Loucy (cell line): ENCODE results near the gene CTNNBL1.

Experiments used
- H2AFZ ChIP-seq: fragments of 200-600 bp; sonication (generic); 2 replicates; pipeline ENCODE4 v1.6.0; 2016; ENCODE audit warnings: antibody characterized with exemption, mild to moderate bottlenecking, low read length, moderate library complexity
- H3F3A ChIP-seq: fragments of 200-600 bp; 2 replicates; pipeline ENCODE4 v1.6.0; 2016; ENCODE audit warnings: antibody characterized with exemption, low read depth, mild to moderate bottlenecking
- H3K27me3 ChIP-seq: fragments of 200-600 bp; sonication (generic); 2 replicates; pipeline ENCODE4 v1.6.1; 2014; ENCODE audit warnings: low read length, mild to moderate bottlenecking; ENCODE audit not compliant: insufficient read depth, poor library complexity, severe bottlenecking
- H3K36me3 ChIP-seq: fragments of 200-600 bp; sonication (generic); 2 replicates; pipeline ENCODE4 v1.6.1; 2016; ENCODE audit warnings: low read length; ENCODE audit not compliant: insufficient read depth
- H3K4me1 ChIP-seq: fragments of 200-600 bp; sonication (generic); 2 replicates; pipeline ENCODE4 v1.5.1; 2014; ENCODE audit warnings: low read length, mild to moderate bottlenecking; ENCODE audit not compliant: insufficient read depth, poor library complexity, severe bottlenecking
- H3K4me2 ChIP-seq: fragments of 200-600 bp; sonication (generic); 2 replicates; pipeline ENCODE4 v1.6.0; 2014; ENCODE audit warnings: antibody characterized with exemption, low read length, low read depth, mild to moderate bottlenecking; ENCODE audit not compliant: poor library complexity, severe bottlenecking
- H3K4me3 ChIP-seq: fragments of 200-600 bp; sonication (generic); 2 replicates; pipeline ENCODE4 v1.5.1; 2014; ENCODE audit warnings: low read length, mild to moderate bottlenecking, mixed read lengths; ENCODE audit not compliant: poor library complexity, severe bottlenecking
- H3K79me2 ChIP-seq: fragments of 200-600 bp; sonication (generic); 2 replicates; pipeline ENCODE4 v1.6.1; 2014; ENCODE audit warnings: low read length; ENCODE audit not compliant: insufficient read depth
- H3K9ac ChIP-seq: fragments of 200-600 bp; sonication (generic); 2 replicates; pipeline ENCODE4 v1.6.0; 2014; ENCODE audit warnings: mild to moderate bottlenecking, low read depth, low read length, moderate library complexity; ENCODE audit not compliant: poor library complexity, severe bottlenecking
- H3K9me2 ChIP-seq: fragments of 200-600 bp; sonication (generic); replicated peaks from 2 replicates; pipeline ENCODE4 v1.6.1; 2016; ENCODE audit warnings: low read depth, low read length, mixed read lengths
- H3K9me3 ChIP-seq: fragments of 200-600 bp; sonication (generic); 2 replicates; pipeline ENCODE4 v1.6.1; 2014; ENCODE audit warnings: mild to moderate bottlenecking, antibody characterized with exemption, low read length, low read depth; ENCODE audit not compliant: insufficient read depth
- H4K20me1 ChIP-seq: fragments of 200-600 bp; sonication (generic); 2 replicates; pipeline ENCODE4 v1.6.0; 2014; ENCODE audit warnings: antibody characterized with exemption, low read length, mild to moderate bottlenecking; ENCODE audit not compliant: insufficient read depth, poor library complexity, severe bottlenecking
- EZH2phosphoT487 ChIP-seq: fragments of 200-600 bp; IDR thresholded peaks from 2 replicates; pipeline ENCODE4 v1.6.1; 2018; ENCODE audit warnings: antibody characterized with exemption, mild to moderate bottlenecking, moderate library complexity, borderline replicate concordance
- TF ChIP-seq, protein P1 (sequence below): fragments of 200-600 bp; sonication (generic); conservative IDR thresholded peaks from 2 replicates; pipeline ENCODE4 v1.5.1; 2014; ENCODE audit warnings: mild to moderate bottlenecking, antibody characterized with exemption, low read length

CTNNBL1 gene

DNA sequence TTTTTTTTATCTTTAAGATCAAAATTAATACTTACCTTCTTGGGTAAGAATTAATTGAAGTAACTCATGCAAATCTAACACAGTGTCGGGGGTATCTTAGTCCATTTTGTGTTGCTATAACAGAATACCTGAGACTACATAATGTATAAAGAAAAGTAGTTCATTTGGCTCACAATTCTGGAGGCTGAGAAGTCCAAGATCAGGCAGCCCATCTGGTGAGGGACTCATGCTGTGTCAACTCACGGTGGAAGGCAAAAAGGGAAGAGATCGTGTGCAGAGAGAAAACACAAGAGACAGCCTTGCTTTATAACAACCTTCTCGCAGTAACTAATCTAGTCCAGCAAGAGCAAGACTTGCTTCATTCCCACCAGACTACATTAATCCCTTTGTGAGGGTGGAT is 116.2 kb downstream of the CTNNBL1 start:
- no peak overlapping the region for H3K4me3 ChIP-seq
- no peak overlapping the region for H2AFZ ChIP-seq
- H3K4me2 ChIP-seq = no peak overlapping the region
- H3K27me3 ChIP-seq = no peaks in the 10 kb centered on the region
- H3K79me2 ChIP-seq = no peaks in the 10 kb centered on the region
- peaks cover 53% of the 10 kb centered on the region; the same call in 1 of the 2 replicates for H3K36me3 ChIP-seq
- no peaks in the 10 kb centered on the region for H3K9me3 ChIP-seq
- no peaks in the 10 kb centered on the region for H3K9me2 ChIP-seq
- H3K9ac ChIP-seq = no peak overlapping the region
- H4K20me1 ChIP-seq = no peaks in the 10 kb centered on the region
- no peaks in the 10 kb centered on the region for H3K4me1 ChIP-seq
- H3F3A ChIP-seq = no peaks in the 10 kb centered on the region
- TF ChIP-seq, protein P1, sequence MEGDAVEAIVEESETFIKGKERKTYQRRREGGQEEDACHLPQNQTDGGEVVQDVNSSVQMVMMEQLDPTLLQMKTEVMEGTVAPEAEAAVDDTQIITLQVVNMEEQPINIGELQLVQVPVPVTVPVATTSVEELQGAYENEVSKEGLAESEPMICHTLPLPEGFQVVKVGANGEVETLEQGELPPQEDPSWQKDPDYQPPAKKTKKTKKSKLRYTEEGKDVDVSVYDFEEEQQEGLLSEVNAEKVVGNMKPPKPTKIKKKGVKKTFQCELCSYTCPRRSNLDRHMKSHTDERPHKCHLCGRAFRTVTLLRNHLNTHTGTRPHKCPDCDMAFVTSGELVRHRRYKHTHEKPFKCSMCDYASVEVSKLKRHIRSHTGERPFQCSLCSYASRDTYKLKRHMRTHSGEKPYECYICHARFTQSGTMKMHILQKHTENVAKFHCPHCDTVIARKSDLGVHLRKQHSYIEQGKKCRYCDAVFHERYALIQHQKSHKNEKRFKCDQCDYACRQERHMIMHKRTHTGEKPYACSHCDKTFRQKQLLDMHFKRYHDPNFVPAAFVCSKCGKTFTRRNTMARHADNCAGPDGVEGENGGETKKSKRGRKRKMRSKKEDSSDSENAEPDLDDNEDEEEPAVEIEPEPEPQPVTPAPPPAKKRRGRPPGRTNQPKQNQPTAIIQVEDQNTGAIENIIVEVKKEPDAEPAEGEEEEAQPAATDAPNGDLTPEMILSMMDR = no peak
- TF ChIP-seq EZH2phosphoT487 = no peak

DNA sequence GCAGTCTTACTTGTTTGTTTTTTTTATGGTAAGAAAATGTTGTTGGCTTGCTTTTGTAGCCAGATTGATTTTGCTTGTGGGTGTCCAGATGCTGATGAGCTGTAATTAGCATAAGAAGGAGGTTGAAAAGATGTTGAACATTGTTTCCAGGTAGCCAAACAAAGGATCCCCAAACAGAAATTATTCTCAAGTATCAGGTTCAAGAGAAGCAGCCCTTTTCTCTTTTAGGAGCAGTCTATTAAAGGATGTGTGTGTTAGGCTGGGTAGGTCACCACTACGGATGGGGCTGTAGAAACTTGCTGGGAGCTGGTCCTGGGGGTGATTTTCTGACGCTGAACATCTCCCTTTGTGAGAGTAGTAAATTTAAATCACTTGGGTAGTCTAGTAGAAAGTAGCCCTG is 122.2 kb downstream of the CTNNBL1 start:
- TF ChIP-seq, protein P1 = no peak
- no peak for TF ChIP-seq EZH2phosphoT487
- Histone ChIP-seq H3K36me3 (peaks cover 7% of the 10 kb centered on the region; the same call in 1 of the 2 replicates), H4K20me1 (no peaks in the 10 kb centered on the region), H3K4me1 (no peaks in the 10 kb centered on the region), H3K79me2 (no peaks in the 10 kb centered on the region; the same call in 1 of the 2 replicates), H3K4me2 (no peak overlapping the region), H3K9ac (no peak overlapping the region), H3F3A (no peaks in the 10 kb centered on the region), H2AFZ (no peak overlapping the region), H3K4me3 (no peak overlapping the region), H3K9me2 (no peaks in the 10 kb centered on the region), H3K27me3 (no peaks in the 10 kb centered on the region), H3K9me3 (no peaks in the 10 kb centered on the region)

DNA sequence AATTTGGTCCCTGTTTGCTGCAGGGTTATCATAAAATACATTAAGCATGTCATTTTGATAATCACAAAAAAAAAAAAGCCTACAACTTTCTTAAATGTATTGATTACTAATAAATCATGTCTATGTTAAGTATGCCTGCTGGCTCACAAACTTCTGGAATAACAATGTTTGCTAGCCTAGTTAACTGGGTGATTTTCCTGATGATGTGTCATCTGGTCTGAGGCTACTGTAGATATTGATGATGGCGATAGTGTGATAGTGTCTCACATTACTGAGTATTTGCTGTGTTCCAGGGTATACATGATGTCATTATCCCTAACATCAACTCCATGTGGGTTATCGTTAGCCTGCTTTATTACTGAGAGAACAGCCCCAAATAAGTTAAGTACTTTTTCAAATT is 122.9 kb downstream of the CTNNBL1 start:
- Histone ChIP-seq H3K9ac (no peak overlapping the region), H3K4me3 (no peak overlapping the region), H3K4me1 (no peaks in the 10 kb centered on the region), H2AFZ (no peak overlapping the region), H4K20me1 (no peaks in the 10 kb centered on the region), H3K36me3 (peaks cover 1% of the 10 kb centered on the region; the same call in 1 of the 2 replicates), H3K79me2 (no peaks in the 10 kb centered on the region; the same call in 1 of the 2 replicates), H3K9me2 (no peaks in the 10 kb centered on the region), H3K4me2 (no peak overlapping the region), H3K27me3 (no peaks in the 10 kb centered on the region), H3F3A (no peaks in the 10 kb centered on the region), H3K9me3 (no peaks in the 10 kb centered on the region)
- TF ChIP-seq, protein P1 = no peak
- no peak for TF ChIP-seq EZH2phosphoT487
